ENCODE results near the gene ABHD14A. TPM values are rescaled to one million over a fixed set of nuclear protein-coding genes. Genes with fewer than 3 reads are reported as not detected.

ABHD14A gene
- polyA plus RNA-seq, 1 of the 3 experiments (the other 2 are of a cell fraction), result 31.5 TPM

DNA sequence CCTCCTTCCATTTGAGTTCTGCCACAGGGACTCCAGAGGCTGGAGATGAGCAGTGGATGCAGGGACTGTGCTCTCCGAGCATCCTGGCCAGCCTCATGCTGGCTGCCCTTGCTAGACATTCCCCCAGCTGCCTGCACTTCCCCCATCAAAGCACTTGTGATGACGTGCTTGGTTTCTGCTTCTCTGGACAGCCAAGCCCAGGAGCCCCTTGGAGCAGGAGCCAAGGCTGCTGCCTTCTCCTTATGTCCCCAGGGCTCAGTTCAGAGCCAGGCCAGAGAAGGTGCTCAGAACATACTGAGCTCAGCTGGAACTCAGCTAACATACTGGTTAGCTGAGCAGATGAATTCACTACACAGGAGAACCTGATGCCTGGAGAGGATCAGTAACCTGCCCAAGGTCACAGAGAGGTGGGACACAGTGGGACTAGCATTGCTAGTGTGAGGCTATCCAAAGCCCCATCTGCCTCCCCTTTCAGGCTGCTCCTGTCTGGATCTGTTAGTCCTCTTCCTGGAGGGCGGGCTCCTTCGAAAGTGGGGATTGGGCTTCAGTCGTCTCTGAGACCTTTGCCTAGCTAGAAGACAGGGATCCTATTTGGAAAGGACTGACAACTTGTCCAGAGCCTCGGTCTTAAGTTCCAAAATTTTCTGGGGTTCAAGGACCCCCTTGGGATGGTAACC, 11.9 kb upstream of the ABHD14A start:
- CTCF ChIA-PET, result interaction anchor here (1.3 to 10.7 kb wide), 4 partner anchors 8 to 21 kb away, joined by 4 to 84 read pairs (median 14); partner anchors contain the start of genes ABHD14A, ABHD14B, ACY1 and GPR62
- WGBS (ENCODE audit: low lambda C conversion rate), result 95% methylated on average over 3 of the region's 6 CpGs

DNA sequence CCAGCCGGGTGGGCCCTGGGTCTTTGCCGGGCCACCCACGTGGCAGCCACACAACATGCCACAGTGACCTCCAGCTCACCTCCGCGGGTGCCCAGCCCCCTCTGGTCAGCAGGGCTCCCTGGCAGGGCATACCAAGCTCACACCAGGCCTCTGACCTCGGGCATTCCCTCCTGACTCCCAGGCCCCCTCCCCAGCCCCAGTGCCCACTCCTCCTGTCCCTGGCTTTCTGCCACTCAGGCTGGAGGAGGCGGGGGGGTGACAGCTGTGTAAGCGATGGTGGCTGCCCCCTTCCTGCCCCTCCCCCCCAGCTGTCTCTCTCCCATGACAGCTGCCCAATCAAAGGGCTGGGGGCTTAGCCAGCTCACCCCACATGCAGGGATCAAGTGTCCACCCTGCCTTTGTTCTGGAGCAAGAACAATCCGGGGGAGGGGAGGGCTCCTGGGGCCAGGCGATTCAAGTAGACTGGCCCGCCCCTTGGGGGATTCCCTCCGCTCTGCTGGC, 10.9 kb upstream of the ABHD14A start:
- Histone ChIP-seq H3K36me3 (replicated peaks in 1 of 2; ENCODE audit: control insufficient read depth in 1 of 2, insufficient read depth in 2 of 2, low read length in 1 of 2) (peaks cover 0 to 25% of the 10 kb centered on the region in 2 experiments), H2AFZ (ENCODE audit: low read depth) (no peak overlapping the region), H4K20me1 (ENCODE audit: insufficient read depth) (0 out of 2 replicates have a peak, but pooled peaks cover 4% of the 10 kb centered on the region), H3K27me3 (ENCODE audit: insufficient read depth) (no peaks in the 10 kb centered on the region), H3K79me2 (ENCODE audit: insufficient read depth) (peaks cover 39% of the 10 kb centered on the region), H3K4me2 (no peak overlapping the region), H3K4me3 (ENCODE audit: low read depth in 2 of 2, low read length in 1 of 2) (no peak overlapping the region), H3K27ac (ENCODE audit: low read depth in 2 of 2, low read length in 1 of 2) (peak overlapping the region in 1 of 2 experiments; percentile 16; a peak in 1 of 4 replicates), H3K4me1 (ENCODE audit: control insufficient read depth in 1 of 2, insufficient read depth in 2 of 2, low read depth in 1 of 2, low read length in 1 of 2) (peaks cover 4 to 41% of the 10 kb centered on the region in 2 experiments; a peak in 2 of 4 replicates), H3K9me3 (no peaks in the 10 kb centered on the region), H3F3A (replicated peaks; ENCODE audit: insufficient read depth) (peaks cover 6% of the 10 kb centered on the region), H3K9me2 (no peaks in the 10 kb centered on the region), H3K9ac (no peak overlapping the region)
- ChIA-PET CTCF (interaction anchor here (0.8 to 10.7 kb wide), 5 partner anchors 9 to 22 kb away, joined by 4 to 84 read pairs (median 8); partner anchors contain the start of genes ABHD14A, ABHD14B, ACY1 and GPR62), POLR2A (interaction anchor here (1.0 to 1.8 kb wide), 3 partner anchors 10 to 21 kb away, joined by 3 to 11 read pairs (median 3); partner anchors contain the start of gene ABHD14B)
- peak; percentile 40 for DNase-seq
- 100% methylated on average over 1 of the region's 12 CpGs for WGBS (ENCODE audit: low lambda C conversion rate)
- TF ChIP-seq, protein P1, sequence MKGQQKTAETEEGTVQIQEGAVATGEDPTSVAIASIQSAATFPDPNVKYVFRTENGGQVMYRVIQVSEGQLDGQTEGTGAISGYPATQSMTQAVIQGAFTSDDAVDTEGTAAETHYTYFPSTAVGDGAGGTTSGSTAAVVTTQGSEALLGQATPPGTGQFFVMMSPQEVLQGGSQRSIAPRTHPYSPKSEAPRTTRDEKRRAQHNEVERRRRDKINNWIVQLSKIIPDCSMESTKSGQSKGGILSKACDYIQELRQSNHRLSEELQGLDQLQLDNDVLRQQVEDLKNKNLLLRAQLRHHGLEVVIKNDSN (IDR thresholded peaks at IDR 0.05; ENCODE audit: borderline replicate concordance, low read depth), result no peak
- TF ChIP-seq, protein P2, sequence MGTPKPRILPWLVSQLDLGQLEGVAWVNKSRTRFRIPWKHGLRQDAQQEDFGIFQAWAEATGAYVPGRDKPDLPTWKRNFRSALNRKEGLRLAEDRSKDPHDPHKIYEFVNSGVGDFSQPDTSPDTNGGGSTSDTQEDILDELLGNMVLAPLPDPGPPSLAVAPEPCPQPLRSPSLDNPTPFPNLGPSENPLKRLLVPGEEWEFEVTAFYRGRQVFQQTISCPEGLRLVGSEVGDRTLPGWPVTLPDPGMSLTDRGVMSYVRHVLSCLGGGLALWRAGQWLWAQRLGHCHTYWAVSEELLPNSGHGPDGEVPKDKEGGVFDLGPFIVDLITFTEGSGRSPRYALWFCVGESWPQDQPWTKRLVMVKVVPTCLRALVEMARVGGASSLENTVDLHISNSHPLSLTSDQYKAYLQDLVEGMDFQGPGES (IDR thresholded peaks at IDR 0.05; ENCODE audit: low read depth, low read length), result no peak
- TF ChIP-seq MEF2A (IDR thresholded peaks at IDR 0.05; ENCODE audit: borderline replicate concordance, low read depth), result no peak

More for the DNA sequence above, 11.9 kb upstream of the ABHD14A start:
- POLR2A ChIA-PET, result interaction anchor here (0.6 to 1.7 kb wide), 5 partner anchors 10 to 33 kb away, joined by 3 to 4 read pairs (median 3); partner anchors contain the start of genes ABHD14A and RPL29
- Histone ChIP-seq H3K4me2 (no peak overlapping the region), H3K27me3 (ENCODE audit: insufficient read depth) (no peaks in the 10 kb centered on the region), H3K4me3 (ENCODE audit: low read depth in 2 of 2, low read length in 1 of 2) (no peak overlapping the region), H3K79me2 (ENCODE audit: insufficient read depth) (peaks cover 37% of the 10 kb centered on the region), H3K9me3 (no peaks in the 10 kb centered on the region), H3K9ac (no peak overlapping the region), H3K36me3 (replicated peaks in 1 of 2; ENCODE audit: control insufficient read depth in 1 of 2, insufficient read depth in 2 of 2, low read length in 1 of 2) (peaks cover 0 to 33% of the 10 kb centered on the region in 2 experiments), H3K9me2 (no peaks in the 10 kb centered on the region), H3F3A (replicated peaks; ENCODE audit: insufficient read depth) (no peaks in the 10 kb centered on the region), H3K27ac (ENCODE audit: low read depth in 2 of 2, low read length in 1 of 2) (no peak overlapping the region), H2AFZ (ENCODE audit: low read depth) (no peak overlapping the region), H4K20me1 (ENCODE audit: insufficient read depth) (0 out of 2 replicates have a peak, but pooled peaks cover 4% of the 10 kb centered on the region), H3K4me1 (ENCODE audit: control insufficient read depth in 1 of 2, insufficient read depth in 2 of 2, low read depth in 1 of 2, low read length in 1 of 2) (peaks cover 4 to 34% of the 10 kb centered on the region in 2 experiments; a peak in 2 of 4 replicates)
- TF ChIP-seq JUND (IDR thresholded peaks at IDR 0.05) (no peak), TEAD4 (IDR thresholded peaks at IDR 0.05; ENCODE audit: borderline replicate concordance, insufficient read depth) (no peak), CHD2 (IDR thresholded peaks at IDR 0.05; ENCODE audit: low read length, partially characterized antibody) (no peak), RXRA (IDR thresholded peaks at IDR 0.05; ENCODE audit: borderline replicate concordance, low read depth) (no peak), FOXM1 (IDR thresholded peaks at IDR 0.05; ENCODE audit: low read depth) (no peak)
- TF ChIP-seq, protein P3, sequence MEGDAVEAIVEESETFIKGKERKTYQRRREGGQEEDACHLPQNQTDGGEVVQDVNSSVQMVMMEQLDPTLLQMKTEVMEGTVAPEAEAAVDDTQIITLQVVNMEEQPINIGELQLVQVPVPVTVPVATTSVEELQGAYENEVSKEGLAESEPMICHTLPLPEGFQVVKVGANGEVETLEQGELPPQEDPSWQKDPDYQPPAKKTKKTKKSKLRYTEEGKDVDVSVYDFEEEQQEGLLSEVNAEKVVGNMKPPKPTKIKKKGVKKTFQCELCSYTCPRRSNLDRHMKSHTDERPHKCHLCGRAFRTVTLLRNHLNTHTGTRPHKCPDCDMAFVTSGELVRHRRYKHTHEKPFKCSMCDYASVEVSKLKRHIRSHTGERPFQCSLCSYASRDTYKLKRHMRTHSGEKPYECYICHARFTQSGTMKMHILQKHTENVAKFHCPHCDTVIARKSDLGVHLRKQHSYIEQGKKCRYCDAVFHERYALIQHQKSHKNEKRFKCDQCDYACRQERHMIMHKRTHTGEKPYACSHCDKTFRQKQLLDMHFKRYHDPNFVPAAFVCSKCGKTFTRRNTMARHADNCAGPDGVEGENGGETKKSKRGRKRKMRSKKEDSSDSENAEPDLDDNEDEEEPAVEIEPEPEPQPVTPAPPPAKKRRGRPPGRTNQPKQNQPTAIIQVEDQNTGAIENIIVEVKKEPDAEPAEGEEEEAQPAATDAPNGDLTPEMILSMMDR (IDR thresholded peaks at IDR 0.05), result no peak
- DNase-seq, result no peak

All from SK-N-SH (cell line).